IPS-18c (cell line): Measurements from ENCODE around the gene EFNA5.
"Not testable (repeated sequence)": the region's sequence is repeated elsewhere in the genome, so short reads cannot be mapped to it uniquely, and the experiment has no call there.

Source experiments
- H3K4me3 ChIP-seq: 2 replicates; pipeline ENCODE4 v1.7.0; 2013; ENCODE audit warnings: low read depth, mild to moderate bottlenecking, low read length, moderate library complexity; ENCODE audit not compliant: insufficient read depth
- H3K9me3 ChIP-seq: one replicate; pipeline ENCODE4 v1.6.1; 2013; ENCODE audit warnings: mild to moderate bottlenecking, low read length, moderate library complexity; ENCODE audit not compliant: control insufficient read depth, insufficient read depth

The EFNA5 gene

DNA sequence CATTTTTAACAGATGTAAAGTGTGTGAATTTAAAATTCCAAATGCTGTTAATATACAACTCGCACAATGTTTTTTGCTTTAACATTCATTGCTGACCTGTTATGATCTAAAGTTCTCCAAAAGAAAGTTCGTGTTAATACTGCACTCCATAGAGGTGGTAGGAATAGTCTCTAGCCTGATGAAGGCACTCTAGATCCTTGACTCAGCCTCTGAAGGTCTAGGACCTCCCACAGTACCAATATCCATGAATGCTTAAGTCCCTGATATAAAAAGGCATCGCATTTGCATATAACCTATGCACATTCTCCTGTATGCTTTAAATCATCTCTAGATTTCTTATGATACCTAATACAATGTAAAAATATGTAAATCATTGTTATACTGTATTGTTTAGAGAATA is 213.6 kb downstream of the EFNA5 start:
- no peaks in the 10 kb centered on the region for H3K9me3 ChIP-seq
- H3K4me3 ChIP-seq, result no peak overlapping the region

- Histone ChIP-seq H3K4me3 (no peak overlapping the region), H3K9me3 (no peaks in the 10 kb centered on the region)
Measured at GRCh38 chr5:107456281-107456715, 214.4 kb downstream of the EFNA5 start.

DNA sequence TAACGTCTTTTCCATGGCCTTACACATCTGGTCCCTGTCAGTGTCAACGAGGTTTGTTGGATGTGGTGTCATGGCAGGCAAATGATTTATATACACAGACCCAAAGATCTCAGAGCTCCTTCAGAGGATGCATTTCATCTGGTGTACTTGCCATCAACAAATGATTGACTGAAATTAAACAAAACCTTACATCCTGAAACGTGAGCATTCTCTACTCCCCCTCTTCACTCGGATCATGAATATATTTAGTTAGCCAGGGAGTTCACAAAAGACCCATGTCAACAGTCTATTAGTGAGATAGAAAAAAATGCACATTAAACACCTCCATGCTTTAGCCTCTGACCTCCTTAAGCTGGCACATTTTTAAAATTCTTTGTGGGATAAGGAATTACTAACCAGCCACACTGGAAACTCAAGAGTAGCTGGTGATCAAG is 215.6 kb downstream of the EFNA5 start:
- no peak overlapping the region for H3K4me3 ChIP-seq
- H3K9me3 ChIP-seq, result no peaks in the 10 kb centered on the region

DNA sequence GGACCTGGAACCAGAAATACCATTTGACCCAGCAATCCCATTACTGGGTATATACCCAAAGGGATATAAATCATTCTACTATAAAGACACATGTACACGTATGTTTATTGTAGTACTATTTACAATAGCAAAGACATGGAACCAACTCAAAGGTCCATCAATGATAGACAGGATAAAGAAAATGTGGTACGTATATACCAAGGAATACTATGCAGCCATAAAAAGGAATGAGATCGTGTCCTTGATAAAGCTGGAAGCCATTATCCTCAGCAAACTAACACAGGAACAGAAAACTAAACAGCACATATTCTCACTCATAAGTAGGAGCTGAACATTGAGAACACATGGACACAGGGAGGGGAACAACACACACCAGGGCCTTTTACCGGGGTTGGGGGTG is 218.9 kb downstream of the EFNA5 start:
- H3K4me3 ChIP-seq, H3K9me3 ChIP-seq: not testable (repeated sequence)

DNA sequence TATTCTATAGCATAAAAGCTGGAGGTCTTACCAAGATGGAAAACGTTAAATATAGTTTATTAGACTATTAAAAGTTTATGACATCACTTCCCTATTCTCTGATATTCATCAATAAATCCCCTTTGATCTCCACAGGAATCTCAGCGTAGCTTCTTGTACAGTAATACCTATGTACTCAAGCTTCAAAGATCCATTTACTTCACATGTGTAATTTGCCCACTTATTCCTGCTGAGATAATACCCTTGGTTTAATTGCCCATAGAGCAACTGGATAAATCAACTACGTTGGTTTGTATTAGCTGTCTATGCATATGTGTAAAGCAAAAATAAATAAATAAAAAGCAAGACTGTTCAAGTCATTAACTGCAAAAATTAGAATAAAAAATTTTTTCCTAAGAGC is 219.7 kb downstream of the EFNA5 start:
- no peak overlapping the region for H3K4me3 ChIP-seq
- no peaks in the 10 kb centered on the region for H3K9me3 ChIP-seq

- no peaks in the 10 kb centered on the region for H3K9me3 ChIP-seq
- H3K4me3 ChIP-seq, result no peak overlapping the region
Measured at GRCh38 chr5:107450531-107450930, 220.2 kb downstream of the EFNA5 start.

GRCh38 chr5:107449369-107449768 is 221.4 kb downstream of the EFNA5 start:
- H3K4me3 ChIP-seq, result no peak overlapping the region
- no peaks in the 10 kb centered on the region for H3K9me3 ChIP-seq

GRCh38 chr5:107447587-107447986 is 223.2 kb downstream of the EFNA5 start:
- Histone ChIP-seq H3K9me3 (no peaks in the 10 kb centered on the region), H3K4me3 (no peak overlapping the region)

GRCh38 chr5:107446972-107447371 is 223.8 kb downstream of the EFNA5 start:
- H3K4me3 ChIP-seq, result no peak overlapping the region
- H3K9me3 ChIP-seq, result no peaks in the 10 kb centered on the region

DNA sequence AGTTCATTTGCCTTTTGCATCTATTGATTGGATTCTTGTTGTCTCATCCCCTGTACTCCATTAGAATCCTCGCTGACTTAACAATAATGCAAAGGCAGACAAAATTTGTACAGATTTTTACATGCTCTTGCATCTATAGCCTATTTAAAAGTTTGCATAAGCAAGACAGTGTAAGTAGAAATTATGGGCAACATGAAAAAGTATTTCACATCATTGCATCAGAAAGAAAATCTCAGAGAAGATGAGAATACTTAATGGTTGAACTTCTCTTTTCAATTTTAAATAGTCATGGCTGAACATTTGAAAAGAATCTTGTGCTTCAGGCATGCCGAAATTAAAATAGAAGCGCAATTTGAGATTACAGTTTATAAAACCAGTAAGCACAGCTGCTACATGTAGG is 226.4 kb downstream of the EFNA5 start:
- H3K4me3 ChIP-seq, result no peak overlapping the region
- no peaks in the 10 kb centered on the region for H3K9me3 ChIP-seq

DNA sequence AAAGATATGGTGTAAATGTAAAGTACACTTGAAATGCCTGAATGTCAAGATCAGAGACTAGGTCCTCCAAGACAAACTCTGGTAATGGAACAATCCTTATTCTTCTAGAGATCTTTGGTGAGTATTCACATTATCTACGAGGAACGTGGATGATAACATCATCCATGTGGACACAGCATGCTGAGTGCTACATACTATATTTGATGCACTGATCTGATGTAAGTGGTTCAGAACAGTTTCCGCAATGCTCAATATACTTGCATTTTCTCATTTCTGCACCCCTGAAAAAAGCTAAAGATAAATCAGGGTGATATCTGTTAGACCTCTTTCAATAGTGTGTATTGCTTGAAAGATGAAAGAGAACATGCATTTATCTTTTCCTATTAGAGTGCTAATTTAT is 226.8 kb downstream of the EFNA5 start:
- no peaks in the 10 kb centered on the region for H3K9me3 ChIP-seq
- H3K4me3 ChIP-seq, result no peak overlapping the region

- Histone ChIP-seq H3K9me3 (no peaks in the 10 kb centered on the region), H3K4me3 (no peak overlapping the region)
Measured at GRCh38 chr5:107442452-107442851, 228.3 kb downstream of the EFNA5 start.

- Histone ChIP-seq H3K9me3 (no peaks in the 10 kb centered on the region), H3K4me3 (no peak overlapping the region)
Measured at GRCh38 chr5:107439832-107440231, 230.9 kb downstream of the EFNA5 start.

GRCh38 chr5:107437986-107438510 is 232.7 kb downstream of the EFNA5 start:
- no peak overlapping the region for H3K4me3 ChIP-seq
- no peaks in the 10 kb centered on the region for H3K9me3 ChIP-seq

DNA sequence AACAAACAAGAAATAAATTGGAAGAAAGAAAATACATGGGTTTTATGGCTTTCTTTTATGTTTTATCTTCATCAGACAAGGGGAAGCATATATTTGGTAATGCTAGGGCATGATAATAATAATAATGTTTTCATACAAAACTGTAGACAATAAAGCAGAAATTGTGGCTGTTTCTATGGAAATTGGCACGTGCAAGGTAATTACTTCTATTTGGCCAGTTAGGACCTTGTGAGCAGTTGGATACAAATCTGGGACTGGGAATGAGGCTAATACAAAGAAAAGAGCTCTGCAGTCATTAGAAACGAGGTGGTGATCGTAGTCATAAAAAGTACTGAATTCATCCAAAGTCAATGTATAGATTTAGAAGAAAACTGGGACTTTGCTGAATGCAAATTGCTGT is 233.6 kb downstream of the EFNA5 start:
- Histone ChIP-seq H3K9me3 (no peaks in the 10 kb centered on the region), H3K4me3 (no peak overlapping the region)

GRCh38 chr5:107436201-107436600 is 234.5 kb downstream of the EFNA5 start:
- Histone ChIP-seq H3K9me3 (no peaks in the 10 kb centered on the region), H3K4me3 (no peak overlapping the region)

GRCh38 chr5:107435061-107435460 is 235.7 kb downstream of the EFNA5 start:
- H3K9me3 ChIP-seq, result no peaks in the 10 kb centered on the region
- H3K4me3 ChIP-seq, result no peak overlapping the region

- H3K4me3 ChIP-seq, H3K9me3 ChIP-seq: not testable (repeated sequence)
Measured at GRCh38 chr5:107433646-107434045, 237.1 kb downstream of the EFNA5 start.

DNA sequence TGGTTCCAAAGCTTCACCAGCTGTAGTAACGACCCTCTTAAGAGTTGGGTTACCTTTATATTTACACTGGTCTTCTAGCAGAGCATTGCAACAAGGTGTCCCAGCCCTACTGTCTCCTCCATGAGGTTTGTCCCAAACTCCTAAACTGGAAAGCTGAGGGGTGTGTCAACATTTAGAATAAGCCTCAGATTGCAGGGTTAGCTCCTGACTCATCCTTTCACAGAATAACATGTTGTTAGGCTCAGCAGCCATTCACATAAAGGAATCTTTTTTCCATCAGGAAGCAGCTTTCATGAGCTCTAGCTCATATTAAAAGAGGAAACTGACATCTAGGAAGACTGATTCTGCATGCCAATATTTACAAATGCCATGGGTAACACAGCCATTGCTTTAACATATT is 238.7 kb downstream of the EFNA5 start:
- H3K4me3 ChIP-seq, result no peak overlapping the region
- no peaks in the 10 kb centered on the region for H3K9me3 ChIP-seq
